Measurements from ENCODE around the gene LSM7. TPM values are rescaled to one million over a fixed set of nuclear protein-coding genes. Genes with fewer than 3 reads are reported as not detected.

The LSM7 gene
- total RNA-seq, 1 donor from 2014 or later = 135 TPM

GRCh38 chr19:2371656-2372055 lies 43.3 kb upstream of the LSM7 start:
- DNase-seq (ENCODE audit: extremely low spot score in 2 of 2) = no peak
- H3K4me3 ChIP-seq = no peak overlapping the region
- H3K27ac ChIP-seq = no peak overlapping the region
- intact Hi-C loops (cut with DNase I) = no loop called here
- no peaks in the 10 kb centered on the region for H3K9me3 ChIP-seq
- no peaks in the 10 kb centered on the region for H3K27me3 ChIP-seq
- H3K4me1 ChIP-seq = no peaks in the 10 kb centered on the region
- TF ChIP-seq POLR2A (IDR thresholded peaks at IDR 0.05) (no peak), CTCF (IDR thresholded peaks at IDR 0.05) (no peak), POLR2AphosphoS5 (IDR thresholded peaks at IDR 0.05; ENCODE audit: insufficient read depth in 1 of 2, low read depth in 1 of 2) (no peak)
- no peaks in the 10 kb centered on the region for H3K36me3 ChIP-seq

GRCh38 chr19:2365201-2365970 lies 37.0 kb upstream of the LSM7 start:
- H3K4me1 ChIP-seq = no peaks in the 10 kb centered on the region
- no peaks in the 10 kb centered on the region for H3K27me3 ChIP-seq
- H3K36me3 ChIP-seq = no peaks in the 10 kb centered on the region
- DNase-seq (ENCODE audit: extremely low spot score in 2 of 2) = no peak
- TF ChIP-seq POLR2A (IDR thresholded peaks at IDR 0.05) (no peak), CTCF (IDR thresholded peaks at IDR 0.05) (no peak), POLR2AphosphoS5 (IDR thresholded peaks at IDR 0.05; ENCODE audit: insufficient read depth in 1 of 2, low read depth in 1 of 2) (no peak)
- no peaks in the 10 kb centered on the region for H3K9me3 ChIP-seq
- H3K4me3 ChIP-seq = no peak overlapping the region
- intact Hi-C loops (cut with DNase I) = no loop called here
- no peak overlapping the region for H3K27ac ChIP-seq

GRCh38 chr19:2363419-2363818 lies 35.0 kb upstream of the LSM7 start:
- no peak for DNase-seq (ENCODE audit: extremely low spot score in 2 of 2)
- H3K4me3 ChIP-seq = no peak overlapping the region
- no peak for TF ChIP-seq CTCF (IDR thresholded peaks at IDR 0.05)
- no peak for TF ChIP-seq POLR2AphosphoS5 (IDR thresholded peaks at IDR 0.05; ENCODE audit: insufficient read depth in 1 of 2, low read depth in 1 of 2)
- intact Hi-C loops (cut with DNase I) = no loop called here
- no peaks in the 10 kb centered on the region for H3K9me3 ChIP-seq
- no peaks in the 10 kb centered on the region for H3K4me1 ChIP-seq
- H3K27ac ChIP-seq = no peak overlapping the region
- H3K36me3 ChIP-seq = no peaks in the 10 kb centered on the region
- H3K27me3 ChIP-seq = no peaks in the 10 kb centered on the region

- Histone ChIP-seq H3K27me3 (no peaks in the 10 kb centered on the region), H3K9me3 (no peaks in the 10 kb centered on the region), H3K4me3 (no peak overlapping the region), H3K27ac (no peak overlapping the region), H3K4me1 (no peaks in the 10 kb centered on the region), H3K36me3 (no peaks in the 10 kb centered on the region)
- no peak for DNase-seq (ENCODE audit: extremely low spot score in 2 of 2)
- intact Hi-C loops (cut with DNase I) = no loop called here
- TF ChIP-seq POLR2AphosphoS5 (IDR thresholded peaks at IDR 0.05; ENCODE audit: insufficient read depth in 1 of 2, low read depth in 1 of 2) = no peak
- no peak for TF ChIP-seq POLR2A (IDR thresholded peaks at IDR 0.05)
- TF ChIP-seq CTCF (IDR thresholded peaks at IDR 0.05) = no peak
Measured at GRCh38 chr19:2362970-2363300, 34.5 kb upstream of the LSM7 start.
